CD4-positive, alpha-beta T cell treated with Interleukin-17A for 4 hours (primary cell): ENCODE data around the gene CEP290.
"Not testable (repeated sequence)": the region's sequence is repeated elsewhere in the genome, so short reads cannot be mapped to it uniquely, and the experiment has no call there.

Experiments
- DNase-seq: peaks from one replicate; pipeline ENCODE4 v3.0.0-alpha.2; 2020; ENCODE audit warnings: mixed read lengths

Gene CEP290

GRCh38 chr12:88144546-88145468 lies 2.9 kb upstream of the CEP290 start:
- DNase-seq, result no peak

- no peak for DNase-seq
Measured at GRCh38 chr12:88144037-88144436, 2.1 kb upstream of the CEP290 start.

- peak; percentile 32 for DNase-seq
Measured at GRCh38 chr12:88142610-88142991, 713 bp upstream of the CEP290 start.

- DNase-seq, result no peak
Measured at GRCh38 chr12:88141425-88141773, 489 bp downstream of the CEP290 start.

GRCh38 chr12:88139711-88140110 lies 2.2 kb downstream of the CEP290 start:
- DNase-seq, result not testable (repeated sequence)

GRCh38 chr12:88133181-88133580 lies 8.7 kb downstream of the CEP290 start:
- DNase-seq, result not testable (repeated sequence)

GRCh38 chr12:88132392-88132791 lies 9.5 kb downstream of the CEP290 start:
- DNase-seq, result no peak

- DNase-seq, result no peak
Measured at GRCh38 chr12:88127855-88128254, 14.0 kb downstream of the CEP290 start.

GRCh38 chr12:88127099-88127498 lies 14.8 kb downstream of the CEP290 start:
- no peak for DNase-seq

GRCh38 chr12:88122666-88123065 lies 19.2 kb downstream of the CEP290 start:
- no peak for DNase-seq

- DNase-seq, result no peak
Measured at GRCh38 chr12:88113871-88114270, 28.0 kb downstream of the CEP290 start.

- no peak for DNase-seq
Measured at GRCh38 chr12:88111074-88111652, 30.7 kb downstream of the CEP290 start.

- no peak for DNase-seq
Measured at GRCh38 chr12:88108021-88108420, 33.9 kb downstream of the CEP290 start.

- no peak for DNase-seq
Measured at GRCh38 chr12:88093573-88093972, 48.3 kb downstream of the CEP290 start.

- no peak for DNase-seq
Measured at GRCh38 chr12:88092771-88093170, 49.1 kb downstream of the CEP290 start.

- no peak for DNase-seq
Measured at GRCh38 chr12:88084210-88084609, 57.7 kb downstream of the CEP290 start.

GRCh38 chr12:88083634-88084033 lies 58.3 kb downstream of the CEP290 start:
- no peak for DNase-seq

GRCh38 chr12:88081247-88081646 lies 60.6 kb downstream of the CEP290 start:
- no peak for DNase-seq

GRCh38 chr12:88067301-88067700 lies 74.6 kb downstream of the CEP290 start:
- no peak for DNase-seq

- DNase-seq, result no peak
Measured at GRCh38 chr12:88063375-88063774, 78.5 kb downstream of the CEP290 start.

- no peak for DNase-seq
Measured at GRCh38 chr12:88062474-88062873, 79.4 kb downstream of the CEP290 start.

GRCh38 chr12:88058719-88059077 lies 83.2 kb downstream of the CEP290 start:
- DNase-seq, result no peak

GRCh38 chr12:88057994-88058718 lies 83.7 kb downstream of the CEP290 start:
- DNase-seq, result no peak

- DNase-seq, result no peak
Measured at GRCh38 chr12:88056571-88056970, 85.3 kb downstream of the CEP290 start.
